A549 (cell line): Measurements from ENCODE around the gene WIZ. TPM values are rescaled to one million over a fixed set of nuclear protein-coding genes. Genes with fewer than 3 reads are reported as not detected.

Source experiments
- ATAC-seq, 2 experiments: fragments of 200-7000 bp in 1 of 2; fragments of >200 bp in 1 of 2; cut with Nextera tagmentation in 1 of 2; cut with Tn5 transposase in 1 of 2; 3 replicates each; pipeline versions ENCODE4 v1.8.0 to v1.9.1; 2018 to 2020; ENCODE audit warnings: mild to moderate bottlenecking in 1 of 2, moderate library complexity in 1 of 2
- CTCF ChIA-PET: fragments of 300-600 bp; sonication (Branson Sonifier 250); formaldehyde crosslinking; extraction: SDS; loops from one replicate; lab custom pipeline; 2021; ENCODE audit warnings: antibody characterized with exemption, inconsistent platforms; lab: Yijun Ruan, JAX
- POLR2A ChIA-PET: fragments of 350-600 bp; formaldehyde crosslinking; extraction: SDS; loops from one replicate; lab custom pipeline; 2021; ENCODE audit warnings: antibody characterized with exemption, inconsistent platforms; lab: Yijun Ruan, JAX
- DNase-seq, 2 experiments: peaks; one replicate each; pipeline versions ENCODE4 v3.0.0 to v3.0.0-alpha.2; 2011 to 2016; ENCODE audit warnings: low read depth in 1 of 2, low spot score in 1 of 2
- FAIRE-seq: peaks from 2 replicates; lab custom pipeline; 2011; peaks lifted over from hg19 to GRCh38; lab: Jason Lieb, UNC
- H3K27ac ChIP-seq, 2 experiments: fragments of >200 bp; sonication (Bioruptor Twin); formaldehyde crosslinking; 3 replicates each; pipeline ENCODE4 v1.5.1; 2016 to 2017
- H3K4me1 ChIP-seq: fragments of >200 bp; sonication (Bioruptor Twin); formaldehyde crosslinking; 3 replicates; pipeline ENCODE4 v1.6.1; 2016
- H3K4me2 ChIP-seq: fragments of >200 bp; sonication (Bioruptor Twin); formaldehyde crosslinking; 3 replicates; pipeline ENCODE4 v1.6.1; 2016
- H3K4me3 ChIP-seq: fragments of >200 bp; sonication (Bioruptor Twin); formaldehyde crosslinking; 3 replicates; pipeline ENCODE4 v1.5.1; 2016
- H3K9me3 ChIP-seq: fragments of >200 bp; sonication (Bioruptor Twin); formaldehyde crosslinking; 3 replicates; pipeline ENCODE4 v1.6.1; 2016
- BHLHE40 ChIP-seq: IDR thresholded peaks from 2 replicates; pipeline ENCODE4 v1.6.1; 2012; ENCODE audit warnings: low read depth, low read length, inconsistent platforms
- CBX2 ChIP-seq: fragments of 200-600 bp; sonication (generic); IDR thresholded peaks from 2 replicates; pipeline ENCODE4 v1.6.1; 2016; ENCODE audit warnings: low read depth, mild to moderate bottlenecking, borderline replicate concordance
- CBX8 ChIP-seq: fragments of 200-600 bp; sonication (generic); IDR thresholded peaks from 2 replicates; pipeline ENCODE4 v1.6.1; 2016
- CHD2 ChIP-seq: fragments of 150-350 bp; IDR thresholded peaks from 2 replicates; pipeline ENCODE4 v1.6.1; 2014; ENCODE audit warnings: low read length; ENCODE audit not compliant: partially characterized antibody
- CHD4 ChIP-seq: fragments of 200-600 bp; sonication (generic); IDR thresholded peaks from 2 replicates; pipeline ENCODE4 v1.6.1; 2016; ENCODE audit warnings: antibody characterized with exemption, mild to moderate bottlenecking, borderline replicate concordance
- EHMT2 ChIP-seq: fragments of 200-600 bp; sonication (generic); IDR thresholded peaks from 2 replicates; pipeline ENCODE4 v1.6.1; 2016; ENCODE audit warnings: antibody characterized with exemption, low read depth, mild to moderate bottlenecking, moderate library complexity
- EP300 ChIP-seq, 2 experiments: fragments of >200 bp; sonication (Bioruptor Twin); formaldehyde crosslinking; IDR thresholded peaks; 2 replicates in 1 of 2; 3 replicates in 1 of 2; pipeline ENCODE4 v1.6.1; 2016 to 2017
- FOSB ChIP-seq: fragments of 250-450 bp; sonication (Bioruptor Pico); IDR thresholded peaks from 2 replicates; pipeline ENCODE4 v1.5.0; 2020; ENCODE audit warnings: mild to moderate bottlenecking, moderate library complexity
- FOXS1 ChIP-seq: fragments of 250-450 bp; sonication (Bioruptor Pico); IDR thresholded peaks from 2 replicates; pipeline ENCODE4 v1.5.0; 2020; ENCODE audit warnings: mild to moderate bottlenecking, moderate library complexity
- GATA3 ChIP-seq: IDR thresholded peaks from 2 replicates; pipeline ENCODE4 v1.6.1; 2012; ENCODE audit warnings: borderline replicate concordance
- HOXB5 ChIP-seq: fragments of 250-450 bp; sonication (Bioruptor Pico); IDR thresholded peaks from 2 replicates; pipeline ENCODE4 v1.5.0; 2020; ENCODE audit warnings: mild to moderate bottlenecking, moderate library complexity
- KDM1A ChIP-seq: fragments of 200-600 bp; sonication (generic); IDR thresholded peaks from 2 replicates; pipeline ENCODE4 v1.6.1; 2016; ENCODE audit warnings: low read depth, mild to moderate bottlenecking
- KDM5A ChIP-seq: fragments of 200-600 bp; sonication (generic); IDR thresholded peaks from 2 replicates; pipeline ENCODE4 v1.6.1; 2016; ENCODE audit warnings: antibody characterized with exemption, mild to moderate bottlenecking
- NPAS2 ChIP-seq: fragments of 250-450 bp; sonication (Bioruptor Pico); IDR thresholded peaks from 2 replicates; pipeline ENCODE4 v1.8.0; 2022; ENCODE audit warnings: mild to moderate bottlenecking, moderate library complexity, borderline replicate concordance
- NR3C1 ChIP-seq: fragments of >200 bp; sonication (Bioruptor Twin); formaldehyde crosslinking; IDR thresholded peaks from 3 replicates; pipeline ENCODE4 v1.6.1; 2017
- TFCP2L1 ChIP-seq: fragments of 250-450 bp; sonication (Bioruptor Pico); IDR thresholded peaks from 2 replicates; pipeline ENCODE4 v1.5.0; 2021; ENCODE audit warnings: mild to moderate bottlenecking
- ZSCAN20 ChIP-seq: fragments of 250-450 bp; sonication (Bioruptor Pico); IDR thresholded peaks from 2 replicates; pipeline ENCODE4 v1.8.0; 2022; ENCODE audit warnings: mild to moderate bottlenecking, moderate library complexity
- WGBS: methylation state at CpG from one replicate; pipeline ENCODE4 v1.1.6; 2017; ENCODE audit errors: missing lambda C conversion rate; 5-methylcytosine and 5-hydroxymethylcytosine counted together
- polyA plus RNA-seq, 4 experiments: library from polyadenylated mRNA; depleted of rRNA in 3 of 4; stranded (reverse); fragments of >200 nt; fragmentation: RNase III in 1 of 4; extraction: RNeasy Plus Mini Kit Qiagen cat#74134 plus additional on column Dnase treatment in 1 of 4; gene quantifications; 2 replicates in 3 of 4; 3 replicates in 1 of 4; pipeline ENCODE4 v1.2.3, GENCODE V29; 2011 to 2017
- TF ChIP-seq, protein P1 (sequence below): fragments of >200 bp; sonication (Bioruptor Twin); formaldehyde crosslinking; IDR thresholded peaks from 3 replicates; pipeline ENCODE4 v1.6.1; 2016
- TF ChIP-seq, protein P2 (sequence below): IDR thresholded peaks from 2 replicates; pipeline ENCODE4 v1.6.1; 2012; ENCODE audit warnings: low read depth, borderline replicate concordance
- TF ChIP-seq, protein P3 (sequence below): fragments of 200-600 bp; sonication (generic); IDR thresholded peaks from 2 replicates; pipeline ENCODE4 v1.6.1; 2016; ENCODE audit warnings: antibody characterized with exemption, mild to moderate bottlenecking, moderate library complexity
- TF ChIP-seq, protein P4 (sequence below): fragments of 150-350 bp; IDR thresholded peaks from 2 replicates; pipeline ENCODE4 v1.6.1; 2014; ENCODE audit warnings: low read depth, mild to moderate bottlenecking, low read length
- TF ChIP-seq, protein P5 (sequence below): fragments of 450-650 bp; IDR thresholded peaks from 2 replicates; pipeline ENCODE4 v1.6.1; 2014; ENCODE audit warnings: antibody characterized with exemption
- TF ChIP-seq, protein P6 (sequence below): fragments of >200 bp; sonication (Bioruptor Twin); formaldehyde crosslinking; IDR thresholded peaks from 3 replicates; pipeline ENCODE4 v1.5.1; 2016

The WIZ gene
- polyA plus RNA-seq, 2 of the 4 experiments (the other 2 are of a cell fraction), result 3.7 to 15.1 TPM

DNA sequence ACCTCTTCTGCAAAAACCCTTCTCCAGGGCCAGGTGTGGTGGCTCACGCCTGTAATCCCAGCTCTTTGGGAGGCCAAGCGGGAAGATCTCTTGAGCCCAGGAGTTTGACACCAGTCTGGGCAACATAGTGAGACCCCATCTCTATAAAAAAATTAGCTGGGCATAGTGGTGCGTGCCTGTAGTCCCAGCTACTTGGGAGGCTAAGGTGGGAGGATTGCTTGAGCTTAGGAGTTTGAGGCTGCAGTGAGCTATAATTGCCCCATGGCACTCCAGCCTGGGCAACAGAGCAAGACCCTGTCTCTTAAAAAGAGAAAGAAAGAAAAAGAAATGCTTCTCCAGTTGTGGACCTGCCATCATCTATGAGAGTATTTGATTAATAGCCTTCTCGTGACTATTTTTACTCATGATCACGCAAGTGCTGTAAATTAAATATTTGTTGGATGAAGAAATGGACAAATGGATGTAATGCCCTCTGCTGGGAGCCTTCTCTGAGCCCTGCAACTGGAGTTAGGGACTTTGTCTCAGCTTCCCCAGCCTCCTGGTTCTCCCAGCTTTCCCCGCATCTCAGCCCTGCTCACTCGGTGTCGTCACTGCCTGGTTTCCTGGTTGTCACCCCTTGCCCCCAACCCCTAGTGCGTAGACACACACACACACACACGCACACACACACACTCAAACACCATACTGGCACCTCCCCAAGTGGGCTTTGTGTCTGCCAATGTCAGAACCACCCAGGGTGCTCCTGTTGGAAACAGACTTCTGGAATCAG lies 12.2 kb downstream of the WIZ start (continued):
- TF ChIP-seq NR3C1 (no peak), NPAS2 (no peak)
- TF ChIP-seq, protein P1, sequence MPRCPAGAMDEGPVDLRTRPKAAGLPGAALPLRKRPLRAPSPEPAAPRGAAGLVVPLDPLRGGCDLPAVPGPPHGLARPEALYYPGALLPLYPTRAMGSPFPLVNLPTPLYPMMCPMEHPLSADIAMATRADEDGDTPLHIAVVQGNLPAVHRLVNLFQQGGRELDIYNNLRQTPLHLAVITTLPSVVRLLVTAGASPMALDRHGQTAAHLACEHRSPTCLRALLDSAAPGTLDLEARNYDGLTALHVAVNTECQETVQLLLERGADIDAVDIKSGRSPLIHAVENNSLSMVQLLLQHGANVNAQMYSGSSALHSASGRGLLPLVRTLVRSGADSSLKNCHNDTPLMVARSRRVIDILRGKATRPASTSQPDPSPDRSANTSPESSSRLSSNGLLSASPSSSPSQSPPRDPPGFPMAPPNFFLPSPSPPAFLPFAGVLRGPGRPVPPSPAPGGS, result no peak

DNA sequence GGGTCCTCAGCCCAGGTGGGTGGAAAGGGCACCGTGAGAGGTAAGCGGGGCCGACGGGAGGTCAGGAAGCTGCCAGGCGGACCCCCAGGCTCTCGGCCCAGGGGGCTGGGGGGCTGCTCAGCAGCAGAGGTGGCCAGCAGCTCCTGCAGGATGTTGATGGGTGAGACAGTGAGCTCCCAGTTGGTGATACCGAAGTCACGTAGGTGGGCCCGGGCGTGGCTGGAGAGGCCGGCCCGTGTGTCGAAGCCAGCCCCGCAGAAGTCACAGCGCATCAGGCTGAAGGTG lies 13.0 kb downstream of the WIZ start:
- ChIA-PET CTCF (interaction anchor here (1.9 to 2.3 kb wide), 2 partner anchors 16 to 120 kb away, joined by 6 to 7 read pairs; no protein-coding TSS in a partner anchor), POLR2A (interaction anchor here (1.4 kb wide), 1 partner anchor 18 kb away, joined by 6 read pairs; the partner anchor contains the start of gene AKAP8L)
- FAIRE-seq (no peak), DNase-seq (no peak), ATAC-seq (no peak)
- no peak overlapping the region for H3K4me2 ChIP-seq
- 0 out of 3 replicates have a peak, but pooled peaks cover 3% of the 10 kb centered on the region for H3K4me1 ChIP-seq
- no peak overlapping the region for H3K27ac ChIP-seq
- no peaks in the 10 kb centered on the region for H3K9me3 ChIP-seq
- WGBS, result 60% methylated on average over 1 of the region's 15 CpGs
- TF ChIP-seq, protein P2, sequence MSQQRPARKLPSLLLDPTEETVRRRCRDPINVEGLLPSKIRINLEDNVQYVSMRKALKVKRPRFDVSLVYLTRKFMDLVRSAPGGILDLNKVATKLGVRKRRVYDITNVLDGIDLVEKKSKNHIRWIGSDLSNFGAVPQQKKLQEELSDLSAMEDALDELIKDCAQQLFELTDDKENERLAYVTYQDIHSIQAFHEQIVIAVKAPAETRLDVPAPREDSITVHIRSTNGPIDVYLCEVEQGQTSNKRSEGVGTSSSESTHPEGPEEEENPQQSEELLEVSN, result no peak
- TF ChIP-seq ZSCAN20 (CRISPR knock-in tag) (no peak), EHMT2 (no peak), EP300 (IDR thresholded peaks at IDR 0.05) (no peak), TFCP2L1 (CRISPR knock-in tag) (no peak), FOSB (CRISPR knock-in tag) (no peak), CHD2 (no peak), CBX2 (no peak), CHD4 (no peak), HOXB5 (no peak), GATA3 (no peak), CBX8 (no peak), KDM5A (no peak), KDM1A (no peak), BHLHE40 (no peak), FOXS1 (CRISPR knock-in tag) (no peak)
- TF ChIP-seq, protein P3, sequence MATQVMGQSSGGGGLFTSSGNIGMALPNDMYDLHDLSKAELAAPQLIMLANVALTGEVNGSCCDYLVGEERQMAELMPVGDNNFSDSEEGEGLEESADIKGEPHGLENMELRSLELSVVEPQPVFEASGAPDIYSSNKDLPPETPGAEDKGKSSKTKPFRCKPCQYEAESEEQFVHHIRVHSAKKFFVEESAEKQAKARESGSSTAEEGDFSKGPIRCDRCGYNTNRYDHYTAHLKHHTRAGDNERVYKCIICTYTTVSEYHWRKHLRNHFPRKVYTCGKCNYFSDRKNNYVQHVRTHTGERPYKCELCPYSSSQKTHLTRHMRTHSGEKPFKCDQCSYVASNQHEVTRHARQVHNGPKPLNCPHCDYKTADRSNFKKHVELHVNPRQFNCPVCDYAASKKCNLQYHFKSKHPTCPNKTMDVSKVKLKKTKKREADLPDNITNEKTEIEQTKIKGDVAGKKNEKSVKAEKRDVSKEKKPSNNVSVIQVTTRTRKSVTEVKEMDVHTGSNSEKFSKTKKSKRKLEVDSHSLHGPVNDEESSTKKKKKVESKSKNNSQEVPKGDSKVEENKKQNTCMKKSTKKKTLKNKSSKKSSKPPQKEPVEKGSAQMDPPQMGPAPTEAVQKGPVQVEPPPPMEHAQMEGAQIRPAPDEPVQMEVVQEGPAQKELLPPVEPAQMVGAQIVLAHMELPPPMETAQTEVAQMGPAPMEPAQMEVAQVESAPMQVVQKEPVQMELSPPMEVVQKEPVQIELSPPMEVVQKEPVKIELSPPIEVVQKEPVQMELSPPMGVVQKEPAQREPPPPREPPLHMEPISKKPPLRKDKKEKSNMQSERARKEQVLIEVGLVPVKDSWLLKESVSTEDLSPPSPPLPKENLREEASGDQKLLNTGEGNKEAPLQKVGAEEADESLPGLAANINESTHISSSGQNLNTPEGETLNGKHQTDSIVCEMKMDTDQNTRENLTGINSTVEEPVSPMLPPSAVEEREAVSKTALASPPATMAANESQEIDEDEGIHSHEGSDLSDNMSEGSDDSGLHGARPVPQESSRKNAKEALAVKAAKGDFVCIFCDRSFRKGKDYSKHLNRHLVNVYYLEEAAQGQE, result no peak
- TF ChIP-seq, protein P4, sequence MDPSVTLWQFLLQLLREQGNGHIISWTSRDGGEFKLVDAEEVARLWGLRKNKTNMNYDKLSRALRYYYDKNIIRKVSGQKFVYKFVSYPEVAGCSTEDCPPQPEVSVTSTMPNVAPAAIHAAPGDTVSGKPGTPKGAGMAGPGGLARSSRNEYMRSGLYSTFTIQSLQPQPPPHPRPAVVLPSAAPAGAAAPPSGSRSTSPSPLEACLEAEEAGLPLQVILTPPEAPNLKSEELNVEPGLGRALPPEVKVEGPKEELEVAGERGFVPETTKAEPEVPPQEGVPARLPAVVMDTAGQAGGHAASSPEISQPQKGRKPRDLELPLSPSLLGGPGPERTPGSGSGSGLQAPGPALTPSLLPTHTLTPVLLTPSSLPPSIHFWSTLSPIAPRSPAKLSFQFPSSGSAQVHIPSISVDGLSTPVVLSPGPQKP, result no peak
- TF ChIP-seq, protein P5, sequence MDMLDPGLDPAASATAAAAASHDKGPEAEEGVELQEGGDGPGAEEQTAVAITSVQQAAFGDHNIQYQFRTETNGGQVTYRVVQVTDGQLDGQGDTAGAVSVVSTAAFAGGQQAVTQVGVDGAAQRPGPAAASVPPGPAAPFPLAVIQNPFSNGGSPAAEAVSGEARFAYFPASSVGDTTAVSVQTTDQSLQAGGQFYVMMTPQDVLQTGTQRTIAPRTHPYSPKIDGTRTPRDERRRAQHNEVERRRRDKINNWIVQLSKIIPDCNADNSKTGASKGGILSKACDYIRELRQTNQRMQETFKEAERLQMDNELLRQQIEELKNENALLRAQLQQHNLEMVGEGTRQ, result no peak
- TF ChIP-seq, protein P6, sequence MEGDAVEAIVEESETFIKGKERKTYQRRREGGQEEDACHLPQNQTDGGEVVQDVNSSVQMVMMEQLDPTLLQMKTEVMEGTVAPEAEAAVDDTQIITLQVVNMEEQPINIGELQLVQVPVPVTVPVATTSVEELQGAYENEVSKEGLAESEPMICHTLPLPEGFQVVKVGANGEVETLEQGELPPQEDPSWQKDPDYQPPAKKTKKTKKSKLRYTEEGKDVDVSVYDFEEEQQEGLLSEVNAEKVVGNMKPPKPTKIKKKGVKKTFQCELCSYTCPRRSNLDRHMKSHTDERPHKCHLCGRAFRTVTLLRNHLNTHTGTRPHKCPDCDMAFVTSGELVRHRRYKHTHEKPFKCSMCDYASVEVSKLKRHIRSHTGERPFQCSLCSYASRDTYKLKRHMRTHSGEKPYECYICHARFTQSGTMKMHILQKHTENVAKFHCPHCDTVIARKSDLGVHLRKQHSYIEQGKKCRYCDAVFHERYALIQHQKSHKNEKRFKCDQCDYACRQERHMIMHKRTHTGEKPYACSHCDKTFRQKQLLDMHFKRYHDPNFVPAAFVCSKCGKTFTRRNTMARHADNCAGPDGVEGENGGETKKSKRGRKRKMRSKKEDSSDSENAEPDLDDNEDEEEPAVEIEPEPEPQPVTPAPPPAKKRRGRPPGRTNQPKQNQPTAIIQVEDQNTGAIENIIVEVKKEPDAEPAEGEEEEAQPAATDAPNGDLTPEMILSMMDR, result no peak
- no peak overlapping the region for H3K4me3 ChIP-seq
